ENCODE data around the gene FANCI. TPM values are rescaled to one million over a fixed set of nuclear protein-coding genes. Genes with fewer than 3 reads are reported as not detected.

Gene FANCI
- total RNA-seq, 1 experiment from 2014 or later = 112 TPM

DNA sequence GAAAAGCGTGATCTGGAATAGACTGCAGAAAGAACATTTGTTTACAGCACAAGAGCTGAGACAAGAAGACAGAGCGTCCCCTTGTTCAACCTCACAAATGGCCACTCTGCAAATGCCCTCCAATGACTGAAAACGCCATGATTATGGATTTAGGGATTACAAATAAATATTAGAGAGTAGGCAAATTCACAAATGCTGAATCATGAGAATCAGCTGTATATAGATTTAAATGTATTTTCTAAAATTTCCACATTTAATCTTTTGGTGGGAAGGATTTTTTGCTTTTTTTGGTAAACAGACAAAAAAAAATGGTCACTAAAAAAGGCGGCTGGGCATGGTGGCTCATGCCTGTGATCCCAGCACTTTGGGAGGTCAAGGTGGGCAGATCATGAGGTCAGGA lies 101.5 kb downstream of the FANCI start:
- H3K4me1 ChIP-seq (ENCODE audit: control insufficient read depth in 1 of 2, insufficient read depth in 2 of 2, low read length in 2 of 2) = peaks cover 0 to 8% of the 10 kb centered on the region in 2 experiments; a peak in 2 of 4 replicates
- no peak for DNase-seq (ENCODE audit: low read depth, low spot score)
- no peak overlapping the region for H3K4me3 ChIP-seq (replicated peaks in 1 of 2; ENCODE audit: low read depth in 1 of 2, low read length in 2 of 2)
- H3K27ac ChIP-seq (ENCODE audit: low read depth, low read length) = no peak overlapping the region
- H3K27me3 ChIP-seq (ENCODE audit: insufficient read depth, low read length) = no peaks in the 10 kb centered on the region
- H3K4me2 ChIP-seq (ENCODE audit: low read length) = no peak overlapping the region
- no peak for ATAC-seq
- BruUV-seq (replicated peaks) = no TSS peak
- H3K36me3 ChIP-seq (ENCODE audit: control insufficient read depth in 1 of 2, insufficient read depth in 2 of 2, low read length in 2 of 2) = no peaks in the 10 kb centered on the region
- H2AFZ ChIP-seq (ENCODE audit: low read depth, low read length, poor library complexity, severe bottlenecking) = no peak overlapping the region
- ChIA-PET RAD21 (ENCODE audit: low non-redundant PET in 1 of 2, low total read pairs in 2 of 2, uncharacterized antibody in 2 of 2, unreplicated experiment in 2 of 2) (no interaction called here), CTCF (no interaction called here), POLR2A (no interaction called here)
- no peaks in the 10 kb centered on the region for H4K20me1 ChIP-seq (ENCODE audit: insufficient read depth)
- H3K9me3 ChIP-seq (ENCODE audit: control insufficient read depth in 1 of 2, insufficient read depth in 1 of 2, low read depth in 1 of 2, low read length in 2 of 2) = no peaks in the 10 kb centered on the region
- no peak overlapping the region for H3K9ac ChIP-seq (ENCODE audit: low read length)
- no peaks in the 10 kb centered on the region for H3K9me2 ChIP-seq (ENCODE audit: insufficient read depth)
- H3K79me2 ChIP-seq (ENCODE audit: insufficient read depth, low read length) = no peaks in the 10 kb centered on the region
- TF ChIP-seq POLR2AphosphoS5 (IDR thresholded peaks at IDR 0.05; ENCODE audit: low read depth, low read length) (no peak), CTCF (IDR thresholded peaks at IDR 0.05 in 2 of 3, conservative IDR thresholded peaks at IDR 0.05 in 1 of 3; ENCODE audit: borderline replicate concordance in 1 of 3, insufficient read depth in 1 of 3, low read depth in 2 of 3, low read length in 2 of 3) (no peak), REST (IDR thresholded peaks at IDR 0.05; ENCODE audit: low read depth) (no peak), ELF1 (IDR thresholded peaks at IDR 0.05; ENCODE audit: borderline replicate concordance, low read depth) (no peak), CBX3 (IDR thresholded peaks at IDR 0.05; ENCODE audit: low read depth) (no peak), ZNF274 (IDR thresholded peaks at IDR 0.05; ENCODE audit: low read depth, low read length) (no peak), ATF3 (IDR thresholded peaks at IDR 0.05) (no peak), SP1 (IDR thresholded peaks at IDR 0.05; ENCODE audit: low read depth) (no peak), JUND (IDR thresholded peaks at IDR 0.05) (no peak), YY1 (IDR thresholded peaks at IDR 0.05; ENCODE audit: extremely low read depth, insufficient replicate concordance, low read depth, low read length) (no peak), RAD21 (IDR thresholded peaks at IDR 0.05; ENCODE audit: low read depth) (no peak)
- intact Hi-C loops (cut with micrococcal nuclease) = no loop called here
